MG63 (cell line): ENCODE data around the gene SLC35D1. TPM values are rescaled to one million over a fixed set of nuclear protein-coding genes. Genes with fewer than 3 reads are reported as not detected.
"Not testable (repeated sequence)": the region's sequence is repeated elsewhere in the genome, so short reads cannot be mapped to it uniquely, and the experiment has no call there.

ENCODE experiments used
- DNase-seq: peaks from one replicate; pipeline ENCODE4 v3.0.0-alpha.2; 2020
- H3K27me3 ChIP-seq: fragments of 250-450 bp; sonication (Bioruptor Pico); 2 replicates; pipeline ENCODE4 v1.5.1; 2020; ENCODE audit warnings: mild to moderate bottlenecking, moderate library complexity
- H3K36me3 ChIP-seq: fragments of 250-450 bp; sonication (Bioruptor Pico); 2 replicates; pipeline ENCODE4 v1.5.1; 2020; ENCODE audit warnings: mild to moderate bottlenecking, moderate library complexity
- H3K4me3 ChIP-seq: fragments of 250-450 bp; sonication (Bioruptor Pico); 2 replicates; pipeline ENCODE4 v1.5.1; 2020; ENCODE audit warnings: mild to moderate bottlenecking, moderate library complexity
- H3K9me3 ChIP-seq: fragments of 250-450 bp; sonication (Bioruptor Pico); 2 replicates; pipeline ENCODE4 v1.5.1; 2020; ENCODE audit warnings: mild to moderate bottlenecking, moderate library complexity
- total RNA-seq: library from RNA; depleted of rRNA; stranded (reverse); fragments of >200 nt; shearing (Covaris generic); gene quantifications from 2 replicates; pipeline ENCODE4 v1.2.3, GENCODE V29; 2014; ENCODE audit warnings: low replicate concordance; rRNA removed

SLC35D1 gene
- total RNA-seq, 1 experiment from 2014 or later: 4.1 TPM

DNA sequence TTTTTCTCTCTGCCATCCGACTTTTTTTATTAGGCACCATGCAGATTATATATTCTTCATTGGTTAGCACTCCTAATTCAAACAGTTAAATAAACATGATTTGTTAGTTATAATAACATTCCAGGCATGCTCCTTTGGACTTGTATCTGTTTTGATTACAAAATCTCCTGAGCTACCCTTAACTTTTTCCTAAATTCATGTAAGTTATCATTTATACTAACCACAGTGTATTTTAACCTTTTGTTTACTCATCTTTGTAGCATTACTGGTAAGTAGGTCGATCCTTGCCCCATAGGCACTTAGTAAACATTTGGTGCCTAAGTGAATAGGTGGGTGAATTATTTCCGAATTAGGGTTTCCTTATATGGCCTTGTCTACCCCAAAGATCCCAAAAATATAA, 85.4 kb downstream of the SLC35D1 start:
- Histone ChIP-seq H3K4me3 (no peak overlapping the region), H3K27me3 (no peaks in the 10 kb centered on the region), H3K9me3 (no peaks in the 10 kb centered on the region; the same call in 1 of the 2 replicates), H3K36me3 (peaks cover 80% of the 10 kb centered on the region)
- DNase-seq: no peak

GRCh38 chr1:66966188-66966873, 87.6 kb downstream of the SLC35D1 start:
- H3K36me3 ChIP-seq: peaks cover 80% of the 10 kb centered on the region
- not testable (repeated sequence) for H3K4me3 ChIP-seq, DNase-seq, H3K27me3 ChIP-seq, H3K9me3 ChIP-seq

GRCh38 chr1:66957938-66958337, 96.0 kb downstream of the SLC35D1 start:
- H3K9me3 ChIP-seq: no peaks in the 10 kb centered on the region
- peaks cover 76% of the 10 kb centered on the region for H3K36me3 ChIP-seq
- H3K4me3 ChIP-seq: no peak overlapping the region

GRCh38 chr1:66954208-66954607, 99.7 kb downstream of the SLC35D1 start:
- DNase-seq: no peak
- Histone ChIP-seq H3K4me3 (no peak overlapping the region), H3K36me3 (peaks cover 74% of the 10 kb centered on the region), H3K9me3 (no peaks in the 10 kb centered on the region), H3K27me3 (no peaks in the 10 kb centered on the region)

More at GRCh38 chr1:66957938-66958337, 96.0 kb downstream of the SLC35D1 start:
- H3K27me3 ChIP-seq: no peaks in the 10 kb centered on the region
- DNase-seq: no peak

- Histone ChIP-seq H3K36me3 (peaks cover 79% of the 10 kb centered on the region), H3K27me3 (no peaks in the 10 kb centered on the region), H3K4me3 (no peak overlapping the region), H3K9me3 (no peaks in the 10 kb centered on the region)
- DNase-seq: peak; percentile 21
Observed at GRCh38 chr1:66951513-66951912, 102.4 kb downstream of the SLC35D1 start.

Other genes with a start within 250 kb of the SLC35D1 start
- gene DNAI4, start 129.3 kb downstream of the SLC35D1 start, total RNA-seq: 0.10 TPM in 1 of 2 replicates, not detected in the other
- 11.3 and 20.6 TPM in 2 replicates for gene MIER1, start 129.2 kb downstream of the SLC35D1 start, total RNA-seq
- not detected in 2 replicates for gene C1orf141, start 80.8 kb upstream of the SLC35D1 start, total RNA-seq
- not detected in 2 replicates for gene IL23R, start 112.3 kb upstream of the SLC35D1 start, total RNA-seq